GM12878 (cell line): ENCODE results near the gene FNDC3B. TPM values are rescaled to one million over a fixed set of nuclear protein-coding genes. Genes with fewer than 3 reads are reported as not detected.

Experiments used
- ATF7 ChIP-seq: fragments of 450-650 bp; IDR thresholded peaks from 2 replicates; pipeline ENCODE4 v1.6.1; 2016; ENCODE audit warnings: low read depth, mild to moderate bottlenecking
- CHD4 ChIP-seq: fragments of 200-600 bp; sonication (generic); IDR thresholded peaks from 2 replicates; pipeline ENCODE4 v1.6.1; 2016; ENCODE audit warnings: mild to moderate bottlenecking
- CREM ChIP-seq: IDR thresholded peaks from 2 replicates; pipeline ENCODE4 v1.6.1; 2014; ENCODE audit warnings: antibody characterized with exemption, low read depth
- DPF2 ChIP-seq: fragments of 450-650 bp; IDR thresholded peaks from 2 replicates; pipeline ENCODE4 v1.6.1; 2017; ENCODE audit warnings: mild to moderate bottlenecking
- EED ChIP-seq: sonication (generic); IDR thresholded peaks from 2 replicates; pipeline ENCODE4 v1.6.1; 2016; ENCODE audit warnings: antibody characterized with exemption, low read depth
- FOXK2 ChIP-seq: fragments of 450-650 bp; IDR thresholded peaks from 2 replicates; pipeline ENCODE4 v1.6.1; 2017; ENCODE audit warnings: mild to moderate bottlenecking, moderate library complexity
- HDGF ChIP-seq: fragments of 450-650 bp; IDR thresholded peaks from 2 replicates; pipeline ENCODE4 v1.6.1; 2016; ENCODE audit warnings: antibody characterized with exemption
- IKZF1 ChIP-seq: fragments of 450-650 bp; conservative IDR thresholded peaks from 2 replicates; pipeline ENCODE4 v1.6.1; 2017; ENCODE audit warnings: antibody characterized with exemption, mild to moderate bottlenecking
- MEF2B ChIP-seq: fragments of 450-650 bp; IDR thresholded peaks from 2 replicates; pipeline ENCODE4 v1.6.1; 2018; ENCODE audit warnings: mild to moderate bottlenecking, moderate library complexity; ENCODE audit not compliant: partially characterized antibody, poor library complexity, severe bottlenecking
- MXI1 ChIP-seq: fragments of 150-350 bp; IDR thresholded peaks from 2 replicates; pipeline ENCODE4 v1.6.1; 2011; ENCODE audit warnings: low read depth, mild to moderate bottlenecking, inconsistent platforms, low read length, improper control_type of control experiment
- NBN ChIP-seq: fragments of 450-650 bp; IDR thresholded peaks from 2 replicates; pipeline ENCODE4 v1.6.1; 2016
- RB1 ChIP-seq: fragments of 450-650 bp; formaldehyde crosslinking; IDR thresholded peaks from 2 replicates; pipeline ENCODE4 v1.6.1; 2017; ENCODE audit warnings: mild to moderate bottlenecking, borderline replicate concordance
- SPI1 ChIP-seq: IDR thresholded peaks from 2 replicates; pipeline ENCODE4 v1.6.1; 2011; ENCODE audit warnings: low read depth, mild to moderate bottlenecking, low read length, moderate library complexity, borderline replicate concordance; ENCODE audit not compliant: insufficient read depth
- TCF12 ChIP-seq: IDR thresholded peaks from 2 replicates; pipeline ENCODE4 v1.6.1; 2011; ENCODE audit warnings: low read depth, mild to moderate bottlenecking, low read length
- polyA plus RNA-seq, 11 experiments: library from polyadenylated mRNA; depleted of rRNA in 4 of 11; unstranded in 6 of 11; stranded (reverse) in 5 of 11; fragments of >200 nt; fragmentation: Nextera tagmentation in 4 of 11; fragmentation: Illumina TruSeq in 1 of 11; extraction: Ambion mirVana in 4 of 11; extraction: Trizol in 1 of 11; gene quantifications; 1 replicate in 1 of 11; 2 replicates in 10 of 11; pipeline versions ENCODE4 v1.2.1 to v1.2.3, GENCODE V29; 2011 to 2016; ENCODE audit warnings: inconsistent platforms in 2 of 11, missing spikeins in 2 of 11, low read depth in 1 of 11
- total RNA-seq, 4 experiments: library from RNA; depleted of rRNA in 3 of 4; stranded (reverse); fragments of >200 nt in 3 of 4; fragmentation: Illumina TruSeq in 1 of 4; extraction: Trizol in 1 of 4; gene quantifications; 2 replicates each; pipeline versions ENCODE4 v1.2.1 to v1.2.3, GENCODE V29; 2013 to 2021
- TF ChIP-seq, protein P1 (sequence below): fragments of 450-650 bp; IDR thresholded peaks from 2 replicates; pipeline ENCODE4 v1.6.1; 2016; ENCODE audit warnings: mild to moderate bottlenecking
- TF ChIP-seq, protein P2 (sequence below): fragments of 450-650 bp; IDR thresholded peaks from 2 replicates; pipeline ENCODE4 v1.6.1; 2017; ENCODE audit warnings: antibody characterized with exemption, mild to moderate bottlenecking, moderate library complexity
- TF ChIP-seq, protein P3 (sequence below): IDR thresholded peaks from 2 replicates; pipeline ENCODE4 v1.6.1; 2012; ENCODE audit warnings: improper control_type of control experiment, low read depth, low read length; ENCODE audit not compliant: insufficient replicate concordance
- TF ChIP-seq, protein P4 (sequence below): fragments of 450-650 bp; IDR thresholded peaks from 2 replicates; pipeline ENCODE4 v1.6.1; 2016; ENCODE audit warnings: mild to moderate bottlenecking

The FNDC3B gene
- total and polyA plus RNA-seq, 10 of the 15 experiments (the other 5 are each of a cell fraction or from before 2014, with no cell fraction given): 7.9 to 35.0 (median 18.5) TPM

DNA sequence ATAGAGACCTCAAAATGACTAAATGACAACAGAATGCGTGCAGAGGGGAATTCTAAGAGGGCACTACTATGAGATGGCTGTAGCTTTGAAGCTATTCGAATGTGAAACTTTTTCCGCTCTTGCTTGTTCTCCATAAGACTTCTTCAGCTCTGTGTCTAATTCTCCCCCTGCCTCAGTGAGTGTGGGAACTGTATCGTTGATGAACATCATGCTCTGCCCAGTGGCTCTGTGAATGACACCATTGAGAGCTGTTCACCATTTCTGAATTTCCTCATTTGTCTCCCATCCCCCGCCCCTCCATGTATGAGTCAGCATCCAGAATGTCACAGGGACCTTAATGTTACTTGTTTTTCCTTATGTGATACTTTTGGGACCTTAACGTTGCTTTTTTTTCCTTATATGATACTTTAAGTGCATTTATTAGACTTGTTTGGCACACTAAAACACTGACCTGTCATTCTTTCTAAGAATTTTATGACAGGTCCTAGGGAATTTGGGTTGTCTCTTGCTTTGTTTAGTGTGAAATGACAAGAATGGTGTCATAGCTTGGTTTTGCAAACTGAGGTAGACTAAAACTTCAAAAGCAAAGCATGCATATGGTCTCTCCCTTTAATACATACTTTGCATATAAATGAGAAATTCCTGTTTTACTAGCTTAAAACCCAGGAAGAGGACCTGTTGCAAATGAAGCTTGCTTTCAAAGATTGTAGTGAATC is 99.6 kb downstream of the FNDC3B start (continued):
- TF ChIP-seq NBN: peak; percentile 76; the same call in 1 of the 2 replicates
- TF ChIP-seq TCF12: peak; percentile 60
- TF ChIP-seq, protein P1, sequence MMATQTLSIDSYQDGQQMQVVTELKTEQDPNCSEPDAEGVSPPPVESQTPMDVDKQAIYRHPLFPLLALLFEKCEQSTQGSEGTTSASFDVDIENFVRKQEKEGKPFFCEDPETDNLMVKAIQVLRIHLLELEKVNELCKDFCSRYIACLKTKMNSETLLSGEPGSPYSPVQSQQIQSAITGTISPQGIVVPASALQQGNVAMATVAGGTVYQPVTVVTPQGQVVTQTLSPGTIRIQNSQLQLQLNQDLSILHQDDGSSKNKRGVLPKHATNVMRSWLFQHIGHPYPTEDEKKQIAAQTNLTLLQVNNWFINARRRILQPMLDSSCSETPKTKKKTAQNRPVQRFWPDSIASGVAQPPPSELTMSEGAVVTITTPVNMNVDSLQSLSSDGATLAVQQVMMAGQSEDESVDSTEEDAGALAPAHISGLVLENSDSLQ: peak; percentile 84
- TF ChIP-seq MEF2B: peak; percentile 59
- peak; percentile 88 for TF ChIP-seq DPF2
- peak; percentile 69; the same call in 1 of the 2 replicates for TF ChIP-seq CREM
- TF ChIP-seq IKZF1: peak; percentile 87
- TF ChIP-seq, protein P2, sequence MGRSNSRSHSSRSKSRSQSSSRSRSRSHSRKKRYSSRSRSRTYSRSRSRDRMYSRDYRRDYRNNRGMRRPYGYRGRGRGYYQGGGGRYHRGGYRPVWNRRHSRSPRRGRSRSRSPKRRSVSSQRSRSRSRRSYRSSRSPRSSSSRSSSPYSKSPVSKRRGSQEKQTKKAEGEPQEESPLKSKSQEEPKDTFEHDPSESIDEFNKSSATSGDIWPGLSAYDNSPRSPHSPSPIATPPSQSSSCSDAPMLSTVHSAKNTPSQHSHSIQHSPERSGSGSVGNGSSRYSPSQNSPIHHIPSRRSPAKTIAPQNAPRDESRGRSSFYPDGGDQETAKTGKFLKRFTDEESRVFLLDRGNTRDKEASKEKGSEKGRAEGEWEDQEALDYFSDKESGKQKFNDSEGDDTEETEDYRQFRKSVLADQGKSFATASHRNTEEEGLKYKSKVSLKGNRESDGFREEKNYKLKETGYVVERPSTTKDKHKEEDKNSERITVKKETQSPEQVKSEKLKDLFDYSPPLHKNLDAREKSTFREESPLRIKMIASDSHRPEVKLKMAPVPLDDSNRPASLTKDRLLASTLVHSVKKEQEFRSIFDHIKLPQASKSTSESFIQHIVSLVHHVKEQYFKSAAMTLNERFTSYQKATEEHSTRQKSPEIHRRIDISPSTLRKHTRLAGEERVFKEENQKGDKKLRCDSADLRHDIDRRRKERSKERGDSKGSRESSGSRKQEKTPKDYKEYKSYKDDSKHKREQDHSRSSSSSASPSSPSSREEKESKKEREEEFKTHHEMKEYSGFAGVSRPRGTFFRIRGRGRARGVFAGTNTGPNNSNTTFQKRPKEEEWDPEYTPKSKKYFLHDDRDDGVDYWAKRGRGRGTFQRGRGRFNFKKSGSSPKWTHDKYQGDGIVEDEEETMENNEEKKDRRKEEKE: no peak
- TF ChIP-seq MXI1: peak; percentile 36; the same call in 1 of the 2 replicates
- no peak for TF ChIP-seq CHD4
- TF ChIP-seq, protein P3, sequence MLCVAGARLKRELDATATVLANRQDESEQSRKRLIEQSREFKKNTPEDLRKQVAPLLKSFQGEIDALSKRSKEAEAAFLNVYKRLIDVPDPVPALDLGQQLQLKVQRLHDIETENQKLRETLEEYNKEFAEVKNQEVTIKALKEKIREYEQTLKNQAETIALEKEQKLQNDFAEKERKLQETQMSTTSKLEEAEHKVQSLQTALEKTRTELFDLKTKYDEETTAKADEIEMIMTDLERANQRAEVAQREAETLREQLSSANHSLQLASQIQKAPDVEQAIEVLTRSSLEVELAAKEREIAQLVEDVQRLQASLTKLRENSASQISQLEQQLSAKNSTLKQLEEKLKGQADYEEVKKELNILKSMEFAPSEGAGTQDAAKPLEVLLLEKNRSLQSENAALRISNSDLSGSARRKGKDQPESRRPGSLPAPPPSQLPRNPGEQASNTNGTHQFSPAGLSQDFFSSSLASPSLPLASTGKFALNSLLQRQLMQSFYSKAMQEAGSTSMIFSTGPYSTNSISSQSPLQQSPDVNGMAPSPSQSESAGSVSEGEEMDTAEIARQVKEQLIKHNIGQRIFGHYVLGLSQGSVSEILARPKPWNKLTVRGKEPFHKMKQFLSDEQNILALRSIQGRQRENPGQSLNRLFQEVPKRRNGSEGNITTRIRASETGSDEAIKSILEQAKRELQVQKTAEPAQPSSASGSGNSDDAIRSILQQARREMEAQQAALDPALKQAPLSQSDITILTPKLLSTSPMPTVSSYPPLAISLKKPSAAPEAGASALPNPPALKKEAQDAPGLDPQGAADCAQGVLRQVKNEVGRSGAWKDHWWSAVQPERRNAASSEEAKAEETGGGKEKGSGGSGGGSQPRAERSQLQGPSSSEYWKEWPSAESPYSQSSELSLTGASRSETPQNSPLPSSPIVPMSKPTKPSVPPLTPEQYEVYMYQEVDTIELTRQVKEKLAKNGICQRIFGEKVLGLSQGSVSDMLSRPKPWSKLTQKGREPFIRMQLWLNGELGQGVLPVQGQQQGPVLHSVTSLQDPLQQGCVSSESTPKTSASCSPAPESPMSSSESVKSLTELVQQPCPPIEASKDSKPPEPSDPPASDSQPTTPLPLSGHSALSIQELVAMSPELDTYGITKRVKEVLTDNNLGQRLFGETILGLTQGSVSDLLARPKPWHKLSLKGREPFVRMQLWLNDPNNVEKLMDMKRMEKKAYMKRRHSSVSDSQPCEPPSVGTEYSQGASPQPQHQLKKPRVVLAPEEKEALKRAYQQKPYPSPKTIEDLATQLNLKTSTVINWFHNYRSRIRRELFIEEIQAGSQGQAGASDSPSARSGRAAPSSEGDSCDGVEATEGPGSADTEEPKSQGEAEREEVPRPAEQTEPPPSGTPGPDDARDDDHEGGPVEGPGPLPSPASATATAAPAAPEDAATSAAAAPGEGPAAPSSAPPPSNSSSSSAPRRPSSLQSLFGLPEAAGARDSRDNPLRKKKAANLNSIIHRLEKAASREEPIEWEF: peak; percentile 73
- no peak for TF ChIP-seq FOXK2
- TF ChIP-seq RB1: no peak
- 0 out of 2 replicates have a peak, but pooled peaks have one; percentile 11 for TF ChIP-seq SPI1
- TF ChIP-seq EED: peak; percentile 95
- 0 out of 2 replicates have a peak, but pooled peaks have one; percentile 56 for TF ChIP-seq HDGF
- TF ChIP-seq, protein P4, sequence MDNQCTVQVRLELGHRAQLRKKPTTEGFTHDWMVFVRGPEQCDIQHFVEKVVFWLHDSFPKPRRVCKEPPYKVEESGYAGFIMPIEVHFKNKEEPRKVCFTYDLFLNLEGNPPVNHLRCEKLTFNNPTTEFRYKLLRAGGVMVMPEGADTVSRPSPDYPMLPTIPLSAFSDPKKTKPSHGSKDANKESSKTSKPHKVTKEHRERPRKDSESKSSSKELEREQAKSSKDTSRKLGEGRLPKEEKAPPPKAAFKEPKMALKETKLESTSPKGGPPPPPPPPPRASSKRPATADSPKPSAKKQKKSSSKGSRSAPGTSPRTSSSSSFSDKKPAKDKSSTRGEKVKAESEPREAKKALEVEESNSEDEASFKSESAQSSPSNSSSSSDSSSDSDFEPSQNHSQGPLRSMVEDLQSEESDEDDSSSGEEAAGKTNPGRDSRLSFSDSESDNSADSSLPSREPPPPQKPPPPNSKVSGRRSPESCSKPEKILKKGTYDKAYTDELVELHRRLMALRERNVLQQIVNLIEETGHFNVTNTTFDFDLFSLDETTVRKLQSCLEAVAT: 0 out of 2 replicates have a peak, but pooled peaks have one; percentile 67
- peak; percentile 85 for TF ChIP-seq ATF7
